H1 (cell line): ENCODE measurements around the gene SMIM13. TPM values are rescaled to one million over a fixed set of nuclear protein-coding genes. Genes with fewer than 3 reads are reported as not detected.

Experiments used
- BACH1 ChIP-seq: IDR thresholded peaks from 2 replicates; pipeline ENCODE4 v1.6.1; 2012; ENCODE audit warnings: low read length, improper control_type of control experiment
- BCL11A ChIP-seq, 2 experiments: IDR thresholded peaks; one replicate each; pipeline ENCODE4 v1.6.1; 2011; ENCODE audit warnings: low read depth in 2 of 2, low read length in 2 of 2, mild to moderate bottlenecking in 2 of 2
- CHD7 ChIP-seq: fragments of 300-600 bp; sonication (generic); IDR thresholded peaks from 2 replicates; pipeline ENCODE4 v1.7.1; 2012; ENCODE audit warnings: low read length, moderate library complexity, mild to moderate bottlenecking, inconsistent platforms; ENCODE audit not compliant: insufficient replicate concordance
- EZH2 ChIP-seq: fragments of 200-600 bp; sonication (generic); IDR thresholded peaks from 2 replicates; pipeline ENCODE4 v1.7.1; 2012; ENCODE audit warnings: low read depth, mild to moderate bottlenecking, moderate library complexity, low read length, inconsistent platforms; ENCODE audit not compliant: severe bottlenecking
- GABPA ChIP-seq: IDR thresholded peaks from 2 replicates; pipeline ENCODE4 v1.6.1; 2011; ENCODE audit warnings: mild to moderate bottlenecking, low read length, moderate library complexity, borderline replicate concordance; ENCODE audit not compliant: insufficient read depth
- RNF2 ChIP-seq: fragments of 200-900, 300-1000 bp; sonication (generic); IDR thresholded peaks from 2 replicates; pipeline ENCODE4 v1.7.1; 2016; ENCODE audit warnings: borderline replicate concordance, low read depth, mild to moderate bottlenecking, antibody characterized with exemption, low read length; ENCODE audit not compliant: poor library complexity, severe bottlenecking; ENCODE audit errors: missing control alignments
- SIX5 ChIP-seq: IDR thresholded peaks from 2 replicates; pipeline ENCODE4 v1.6.1; 2011; ENCODE audit warnings: mild to moderate bottlenecking, low read depth, low read length
- SRF ChIP-seq: IDR thresholded peaks from 2 replicates; pipeline ENCODE4 v1.6.1; 2011; ENCODE audit warnings: mild to moderate bottlenecking, low read depth, low read length, moderate library complexity
- TAF7 ChIP-seq: optimal IDR thresholded peaks from 2 replicates; pipeline ENCODE3; 2011; ENCODE audit warnings: low read depth, mild to moderate bottlenecking, inconsistent platforms, low read length, moderate library complexity, borderline replicate concordance
- TBP ChIP-seq: IDR thresholded peaks from 2 replicates; pipeline ENCODE4 v1.6.1; 2011; ENCODE audit warnings: low read depth, low read length, improper control_type of control experiment
- polyA plus RNA-seq, 7 experiments: library from polyadenylated mRNA; depleted of rRNA in 3 of 7; stranded (reverse) in 5 of 7; unstranded in 2 of 7; fragments of >200 nt in 5 of 7; fragments of 200-250 nt in 2 of 7; gene quantifications; 1 replicate in 5 of 7; 2 replicates in 1 of 7; 4 replicates in 1 of 7; pipeline versions ENCODE4 v1.2.1 to v1.2.3, GENCODE V29; 2011 to 2013; ENCODE audit warnings: missing spikeins in 2 of 7, mixed read lengths in 2 of 7
- total RNA-seq: library from RNA; stranded (reverse); fragmentation: NEBNext Ultra II Directional; extraction: Animal tissue kit (Norgen Biotek cat#: 25700); gene quantifications from 2 replicates; pipeline ENCODE4 v1.2.1, GENCODE V29; 2021

SMIM13 gene
- total and polyA plus RNA-seq, 2 of the 8 experiments (the other 6 are each of a cell fraction or from before 2014, with no cell fraction given): 1.7 to 10.6 TPM

DNA sequence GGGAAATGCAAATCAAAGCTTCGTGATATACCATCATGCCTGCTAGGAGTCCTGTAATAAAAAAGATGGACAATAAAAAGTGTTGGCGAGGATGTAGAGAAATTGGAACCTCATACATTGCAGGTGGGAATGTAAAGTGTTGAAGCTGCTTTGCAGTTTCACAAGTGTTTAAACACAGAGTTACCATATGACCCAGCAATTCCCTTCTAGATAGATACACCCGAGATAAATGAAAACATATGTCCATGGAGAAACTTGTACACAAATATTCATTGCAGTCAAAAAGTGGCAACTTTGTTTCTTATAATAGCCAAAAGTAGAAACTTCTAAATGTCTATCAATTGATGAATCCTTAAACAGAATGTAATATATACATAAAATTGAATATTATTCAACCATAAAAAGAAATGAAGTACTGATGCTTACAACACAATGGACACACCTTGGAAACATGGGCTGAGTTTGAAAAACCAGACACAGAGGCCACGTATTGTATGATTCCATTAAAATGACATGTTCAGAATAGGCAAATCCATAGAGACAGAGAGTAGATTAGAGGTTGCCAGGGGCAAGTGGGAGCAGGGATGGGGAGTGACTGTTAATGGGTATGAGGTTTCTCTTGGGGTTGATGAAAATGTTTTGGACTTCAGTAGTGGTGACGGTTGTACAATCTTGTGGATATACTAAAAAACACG is 38.7 kb downstream of the SMIM13 start (continued):
- TF ChIP-seq CHD7 (no peak), TAF7 (no peak), SRF (no peak), SIX5 (no peak), TBP (no peak), BACH1 (no peak), EZH2 (no peak), GABPA (no peak), RNF2 (no peak), BCL11A (IDR thresholded peaks at IDR 0.05; ENCODE audit: low read depth in 2 of 2, low read length in 2 of 2) (no peak)
